HG03064 (cell line): ENCODE results near the gene LELP1.
"Not testable (repeated sequence)": the region's sequence is repeated elsewhere in the genome, so short reads cannot be mapped to it uniquely, and the experiment has no call there.

Experiments used
- ATAC-seq: cut with Tn5 transposase; IDR thresholded peaks from one replicate; pipeline ENCODE4 v1.9.1; 2021; ENCODE audit warnings: low read depth; ENCODE audit not compliant: unreplicated experiment

Gene LELP1

DNA sequence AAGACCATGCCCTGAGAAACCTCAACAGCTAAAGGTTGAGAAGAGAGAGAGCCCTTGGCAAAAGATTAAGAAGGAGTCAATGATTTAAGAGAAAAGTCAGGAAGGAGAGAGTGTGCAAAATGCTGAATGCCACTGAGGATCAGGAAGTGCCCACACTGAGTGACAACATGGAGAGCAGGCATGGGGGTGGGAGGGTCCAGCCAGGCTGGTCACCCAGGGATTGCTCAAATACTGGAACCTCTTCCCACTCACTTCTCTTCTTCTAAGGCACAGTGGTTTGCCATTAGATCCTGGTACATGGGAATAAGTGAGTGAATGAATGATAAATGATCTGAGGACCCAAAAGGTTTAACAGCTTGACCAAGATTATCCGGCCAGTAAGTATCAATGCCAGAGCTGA is 25.3 kb downstream of the LELP1 start:
- no peak for ATAC-seq

DNA sequence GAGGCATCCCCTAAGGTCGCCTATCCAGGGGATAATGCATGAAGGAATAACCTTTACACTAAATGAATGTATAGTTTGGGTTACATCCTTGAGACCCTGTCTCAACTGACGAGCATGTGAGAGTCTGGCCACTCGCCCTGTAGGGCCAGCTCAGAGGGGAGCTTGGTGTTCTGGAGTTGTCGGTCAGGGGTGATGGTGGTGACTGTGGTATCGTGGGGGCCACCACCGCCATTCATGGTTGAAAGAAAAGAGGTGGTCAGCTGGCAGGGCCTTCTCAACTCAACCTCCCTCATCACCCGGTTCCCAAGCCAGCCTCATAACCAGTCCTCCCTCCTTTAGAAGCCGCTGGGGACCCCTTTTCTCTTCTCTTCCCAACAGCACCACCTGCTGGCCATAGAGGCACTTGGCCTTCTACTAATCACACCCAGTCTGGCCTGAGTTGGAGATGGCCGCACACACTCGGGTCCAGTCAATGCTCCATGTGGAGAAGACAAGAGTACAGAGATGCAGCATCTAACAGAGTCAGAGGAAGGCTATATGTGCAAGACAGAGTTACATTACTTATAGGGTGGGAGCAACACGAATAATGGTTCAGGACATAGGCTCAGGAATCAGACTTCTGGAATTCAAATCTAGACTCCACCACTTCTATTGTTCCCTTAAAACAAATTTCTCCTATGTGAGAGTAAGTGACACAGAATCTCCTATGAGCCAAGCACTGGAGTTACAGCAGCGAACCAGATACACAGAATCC is 26.0 kb downstream of the LELP1 start:
- ATAC-seq, result not testable (repeated sequence)

GRCh38 chr1:153231363-153231762 is 28.1 kb downstream of the LELP1 start:
- no peak for ATAC-seq

- ATAC-seq, result no peak
Measured at GRCh38 chr1:153231785-153232184, 28.6 kb downstream of the LELP1 start.

- ATAC-seq, result no peak
Measured at GRCh38 chr1:153232553-153232952, 29.3 kb downstream of the LELP1 start.

GRCh38 chr1:153233448-153233847 is 30.2 kb downstream of the LELP1 start:
- ATAC-seq, result no peak

DNA sequence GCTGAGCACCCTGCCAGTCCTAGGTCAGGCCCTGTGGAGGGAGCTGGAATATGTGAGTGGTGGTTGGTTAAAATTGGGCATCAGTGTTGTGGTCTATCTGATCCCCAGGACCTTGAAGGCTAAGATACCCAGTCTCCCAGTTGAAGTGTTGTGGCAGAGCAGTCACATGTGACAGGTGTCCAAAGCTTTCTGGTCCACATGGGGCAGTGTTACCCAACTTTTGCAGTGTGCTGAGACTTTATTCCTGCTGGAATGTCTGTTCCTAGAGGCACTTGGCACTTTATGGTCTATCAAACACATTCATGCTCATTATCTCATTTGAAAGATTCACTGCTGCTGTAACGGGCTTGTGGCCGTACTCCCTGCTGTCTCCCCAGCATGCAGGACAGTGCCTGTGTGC is 35.3 kb downstream of the LELP1 start:
- ATAC-seq, result no peak

DNA sequence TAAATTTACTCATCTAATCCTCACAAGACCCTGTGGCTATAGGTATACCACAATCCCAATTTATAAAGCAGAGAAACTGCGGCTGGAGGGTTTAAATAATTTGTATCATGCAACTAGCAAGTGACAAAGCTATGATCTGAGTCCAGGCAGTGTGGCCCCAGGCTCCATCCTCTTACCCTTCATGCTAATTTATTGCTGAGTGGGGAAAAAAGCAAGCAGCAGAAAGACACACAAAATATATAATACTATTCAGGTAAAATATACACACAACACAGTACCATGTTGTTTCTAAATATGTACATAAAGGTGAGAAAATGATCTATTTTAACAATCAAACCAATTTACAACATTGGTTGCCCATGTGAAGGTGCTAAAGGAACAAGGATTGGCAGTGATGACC is 38.9 kb downstream of the LELP1 start:
- ATAC-seq, result no peak

- ATAC-seq, result no peak
Measured at GRCh38 chr1:153245466-153245865, 42.2 kb downstream of the LELP1 start.

DNA sequence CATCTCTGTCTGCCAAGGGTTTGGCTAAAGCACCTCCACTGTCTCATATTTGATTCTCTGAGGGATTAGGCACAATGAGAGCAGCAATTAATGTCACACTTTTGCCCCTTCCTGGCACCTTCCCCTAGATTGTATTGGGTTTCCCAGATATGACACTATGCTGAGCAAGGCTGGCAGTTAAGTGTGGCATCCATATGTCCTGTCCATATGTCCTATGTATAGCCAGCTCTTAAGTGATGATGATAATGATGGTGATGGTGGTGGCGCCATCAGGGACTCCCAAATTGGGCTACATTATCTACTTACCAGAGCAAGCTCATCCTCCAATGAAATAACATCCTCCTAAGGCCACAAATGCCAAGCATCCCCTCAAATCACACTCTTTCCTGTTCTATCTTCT is 42.8 kb downstream of the LELP1 start:
- ATAC-seq, result no peak

GRCh38 chr1:153246825-153247224 is 43.6 kb downstream of the LELP1 start:
- no peak for ATAC-seq

- no peak for ATAC-seq
Measured at GRCh38 chr1:153248176-153248879, 45.1 kb downstream of the LELP1 start.

GRCh38 chr1:153250166-153250565 is 46.9 kb downstream of the LELP1 start:
- ATAC-seq, result no peak

DNA sequence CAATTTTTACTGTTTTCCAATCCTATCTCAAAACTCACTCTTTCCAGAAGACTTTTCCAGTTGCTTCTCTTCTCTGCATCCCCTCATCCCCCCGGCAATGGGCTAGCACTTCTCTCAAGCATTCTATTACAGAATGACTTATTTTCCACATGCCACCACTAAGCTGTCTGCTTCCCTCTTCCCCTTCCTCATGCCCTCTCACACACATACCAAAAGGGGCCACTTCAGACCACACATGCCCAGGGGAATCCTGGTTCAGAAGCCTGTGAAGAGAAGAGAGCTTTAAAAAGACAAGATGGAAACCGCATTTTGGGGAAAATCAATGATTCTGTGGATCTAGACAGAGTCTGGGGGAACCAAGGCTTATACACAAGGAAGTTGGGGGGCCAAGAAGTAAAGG is 47.9 kb downstream of the LELP1 start:
- no peak for ATAC-seq

GRCh38 chr1:153251562-153251961 is 48.3 kb downstream of the LELP1 start:
- no peak for ATAC-seq

DNA sequence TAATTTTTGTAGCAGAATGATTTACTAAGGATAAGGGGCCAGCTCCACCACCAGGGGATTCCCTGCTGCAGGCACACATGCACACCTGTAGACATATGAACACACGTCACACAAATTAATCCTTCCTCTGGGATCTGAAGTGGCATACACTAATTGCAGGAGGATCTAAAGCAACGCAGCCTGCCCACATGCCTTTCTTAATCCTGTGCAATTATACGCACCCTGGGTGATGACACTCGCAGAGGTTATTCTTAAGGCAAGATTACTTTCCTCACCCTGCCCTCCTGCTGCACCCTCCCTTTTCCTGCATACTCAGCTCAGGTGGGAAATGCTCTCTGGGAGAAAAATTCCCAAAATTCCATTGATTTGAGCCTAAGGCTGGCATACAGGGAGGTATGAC is 48.8 kb downstream of the LELP1 start:
- no peak for ATAC-seq

DNA sequence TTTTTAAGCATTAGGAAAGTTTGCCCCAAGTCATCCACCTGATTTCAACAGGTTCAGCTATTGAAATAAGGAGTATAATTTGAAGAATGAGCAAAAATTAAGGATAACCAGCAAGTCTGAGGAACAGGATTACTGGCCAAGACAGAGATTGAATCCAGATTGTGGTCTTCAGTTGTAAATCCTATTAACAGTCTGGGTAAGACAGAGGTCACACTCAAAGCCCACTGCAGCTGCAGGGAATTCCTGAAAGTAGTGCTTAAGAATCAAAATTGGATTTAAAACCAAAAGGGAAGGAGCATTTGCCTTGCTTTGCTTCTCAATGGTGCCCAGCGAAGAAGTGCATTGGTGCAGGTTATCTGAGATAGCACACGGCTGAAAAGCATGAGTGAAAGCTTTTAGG is 49.8 kb downstream of the LELP1 start:
- no peak for ATAC-seq

DNA sequence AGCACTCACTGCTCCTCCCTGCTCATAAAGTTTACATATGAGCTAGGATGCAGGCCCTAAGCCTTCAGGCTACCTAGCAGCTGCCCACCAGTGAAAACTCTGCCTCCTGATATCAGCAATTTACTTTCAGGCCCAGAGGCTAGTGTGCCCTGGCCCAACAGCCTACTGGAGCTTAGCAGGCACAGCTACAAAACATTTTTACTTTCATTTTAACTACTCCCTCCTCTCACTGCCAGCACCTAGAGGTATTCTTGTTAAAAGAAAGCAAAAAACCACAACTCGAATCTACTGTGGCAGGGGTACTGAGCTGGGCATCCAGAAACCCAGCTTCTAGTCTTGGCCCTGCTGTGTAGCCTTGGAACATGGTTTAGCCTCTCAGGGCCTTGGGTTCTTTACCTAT is 50.5 kb downstream of the LELP1 start:
- ATAC-seq, result no peak
